HFF-Myc (cell line): ENCODE results near the gene KLHL7.

Experiments used
- DNase-seq: peaks from one replicate; pipeline ENCODE4 v3.0.0-alpha.2; 2011; ENCODE audit warnings: low read depth; ENCODE audit errors: extremely low read depth
- H3K4me3 ChIP-seq: replicated peaks from 2 replicates; pipeline ENCODE4 v1.5.1; 2011; ENCODE audit warnings: low read depth, mild to moderate bottlenecking, control low read depth, low read length
- CTCF ChIP-seq: IDR thresholded peaks from 2 replicates; pipeline ENCODE4 v1.5.1; 2012; ENCODE audit warnings: mild to moderate bottlenecking, low read depth, low read length, control low read depth; ENCODE audit errors: missing control alignments

Gene KLHL7

GRCh38 chr7:23135755-23136154 is 30.2 kb downstream of the KLHL7 start:
- no peak overlapping the region for H3K4me3 ChIP-seq
- no peak for TF ChIP-seq CTCF
- no peak for DNase-seq

- DNase-seq = no peak
- H3K4me3 ChIP-seq = no peak overlapping the region
- no peak for TF ChIP-seq CTCF
These were observed 30.6 kb downstream of the KLHL7 start for GRCh38 chr7:23136216-23136615.

- TF ChIP-seq CTCF = no peak
- DNase-seq = no peak
- H3K4me3 ChIP-seq = no peak overlapping the region
These were observed 52.1 kb downstream of the KLHL7 start for GRCh38 chr7:23157679-23158078.

GRCh38 chr7:23158546-23158945 is 53.0 kb downstream of the KLHL7 start:
- TF ChIP-seq CTCF = no peak
- no peak overlapping the region for H3K4me3 ChIP-seq
- DNase-seq = no peak

GRCh38 chr7:23161482-23161881 is 55.9 kb downstream of the KLHL7 start:
- H3K4me3 ChIP-seq = no peak overlapping the region
- TF ChIP-seq CTCF = no peak
- DNase-seq = no peak

- no peak for TF ChIP-seq CTCF
- no peak for DNase-seq
- no peak overlapping the region for H3K4me3 ChIP-seq
These were observed 59.3 kb downstream of the KLHL7 start for GRCh38 chr7:23164846-23165245.

GRCh38 chr7:23165316-23165715 is 59.7 kb downstream of the KLHL7 start:
- no peak overlapping the region for H3K4me3 ChIP-seq
- TF ChIP-seq CTCF = no peak
- no peak for DNase-seq
